Activated CD8-positive, alpha-beta memory T cell treated with anti-CD3 and anti-CD28 coated beads for 48 hours (primary cell): Measurements from ENCODE around the gene PALLD.

ENCODE experiments used
- DNase-seq, 3 experiments: peaks; one replicate each; pipeline ENCODE4 v3.0.0-alpha.2; 2020; ENCODE audit warnings: low read depth in 2 of 3, low spot score in 2 of 3

Gene PALLD

DNA sequence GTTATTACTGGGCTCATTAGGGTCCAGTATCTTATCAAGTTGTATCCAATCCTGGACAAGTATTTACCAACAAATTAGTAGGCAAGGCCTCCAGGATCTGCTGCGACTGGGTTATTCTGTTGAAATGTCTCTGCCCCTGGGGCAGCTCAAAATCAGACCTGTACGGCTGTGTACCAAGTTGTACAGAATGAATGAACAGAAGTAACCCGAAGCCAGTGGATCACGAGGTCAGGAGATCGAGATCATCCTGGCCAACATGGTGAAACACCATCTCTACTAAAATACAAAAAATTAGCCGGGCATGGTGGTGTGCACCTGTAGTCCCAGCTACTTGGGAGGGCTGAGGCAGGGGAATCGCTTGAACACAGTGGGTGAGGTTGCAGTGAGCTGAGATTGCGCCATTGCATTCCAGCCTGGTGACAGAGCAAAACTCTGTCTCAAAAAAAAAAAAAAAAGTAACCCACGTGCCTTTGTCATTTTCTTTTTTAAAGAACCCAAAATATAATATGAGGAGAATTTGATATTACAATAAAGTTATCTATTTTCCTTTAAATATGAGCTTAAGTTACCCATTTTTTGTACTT lies 385.9 kb downstream of the PALLD start:
- no peak for DNase-seq

DNA sequence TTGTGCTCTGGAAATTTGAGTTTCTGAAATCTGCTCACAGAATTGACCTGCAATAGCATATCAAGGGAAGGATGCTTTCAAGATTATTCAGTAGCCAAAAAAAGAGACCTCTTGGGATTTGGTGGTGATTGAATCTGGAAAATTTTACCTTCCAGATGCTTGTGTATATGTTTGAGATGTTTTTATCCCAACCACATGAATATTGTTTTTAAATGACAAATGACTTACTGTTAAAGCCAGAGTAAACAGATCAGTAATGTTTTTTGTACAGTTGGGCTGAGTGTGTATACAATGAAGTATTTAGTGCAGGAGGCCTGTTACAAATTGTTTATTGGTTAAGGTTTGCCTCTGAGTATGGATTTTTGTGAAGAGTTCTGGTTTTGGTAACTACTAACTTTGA lies 386.7 kb downstream of the PALLD start:
- DNase-seq = no peak

DNA sequence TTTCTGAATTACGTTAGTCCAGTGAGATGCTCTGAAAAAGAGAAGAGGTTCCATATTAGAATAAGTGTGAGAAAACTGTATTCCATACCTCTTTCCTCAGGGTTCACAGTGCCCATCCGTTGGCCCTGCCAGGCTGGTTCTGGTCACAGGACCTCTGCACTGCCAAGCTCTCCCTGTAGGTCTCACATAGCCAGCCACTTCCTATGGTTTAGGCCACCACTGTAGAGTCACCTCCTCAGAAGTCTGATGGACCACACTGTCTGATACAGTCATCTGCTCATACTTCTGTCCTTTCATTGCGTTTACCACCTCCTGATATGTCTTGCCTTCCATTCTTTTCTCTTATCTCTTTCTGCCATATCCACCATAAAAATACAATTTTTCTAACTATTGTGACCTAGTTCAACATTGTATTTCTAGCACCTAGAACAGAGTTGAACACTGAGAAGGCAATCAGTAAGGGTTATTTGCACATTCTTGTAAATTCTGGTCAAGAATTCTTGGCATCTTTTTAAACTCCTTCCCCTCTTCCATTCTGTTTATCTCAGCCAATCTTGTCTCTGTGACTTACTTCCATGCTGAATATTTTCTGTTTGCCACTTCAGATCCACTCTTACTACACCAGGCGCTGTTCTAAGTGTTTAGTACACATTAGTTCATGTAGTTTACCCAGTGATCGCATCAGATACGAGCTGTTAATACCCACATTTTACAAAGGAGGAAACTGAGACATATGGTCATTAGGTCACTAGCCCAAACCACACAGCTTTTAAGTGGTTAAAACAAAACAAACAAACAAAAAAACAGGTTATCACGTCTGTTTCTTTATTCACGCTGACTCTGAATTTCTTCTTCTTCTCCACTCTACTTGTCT lies 387.6 kb downstream of the PALLD start:
- no peak for DNase-seq

GRCh38 chr4:168885400-168885799 lies 388.5 kb downstream of the PALLD start:
- DNase-seq = no peak

DNA sequence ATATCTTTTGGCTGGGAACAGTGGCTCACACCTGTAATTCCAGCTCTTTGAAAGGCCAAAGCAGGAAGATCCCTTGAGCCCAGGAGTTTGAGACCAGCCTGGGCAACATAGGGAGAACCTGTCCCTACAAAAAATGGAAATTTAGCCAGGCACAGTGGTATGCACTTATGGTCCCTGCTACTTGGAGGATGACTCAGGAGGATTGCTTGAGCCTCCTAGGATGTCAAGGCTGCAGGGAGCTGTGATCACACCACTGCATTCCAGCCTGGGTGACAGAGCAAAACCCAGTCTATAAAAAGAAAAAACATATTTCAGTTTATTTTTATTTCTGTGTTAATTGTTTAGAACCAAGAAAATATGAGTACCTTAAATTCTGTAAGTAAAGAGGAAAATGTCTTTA lies 389.5 kb downstream of the PALLD start:
- DNase-seq = no peak

DNA sequence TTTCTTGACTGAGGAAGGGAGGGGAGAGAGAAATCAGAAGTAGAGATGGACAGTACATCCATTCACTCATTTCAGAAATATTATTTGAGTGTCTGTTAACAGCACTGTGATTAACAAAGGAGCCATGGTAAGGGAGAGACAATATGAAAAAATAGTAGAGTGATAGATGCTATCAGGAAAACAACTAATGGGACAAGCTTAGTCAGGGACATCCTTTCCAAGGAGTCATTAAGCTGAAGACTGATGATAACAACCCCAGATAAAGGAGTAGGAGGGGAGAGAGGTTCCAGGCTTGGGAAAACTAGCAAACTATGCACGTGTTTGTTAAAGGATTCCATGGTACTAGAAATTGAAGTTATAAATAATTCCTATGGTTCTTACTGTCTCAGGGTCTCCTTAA lies 391.0 kb downstream of the PALLD start:
- no peak for DNase-seq

DNA sequence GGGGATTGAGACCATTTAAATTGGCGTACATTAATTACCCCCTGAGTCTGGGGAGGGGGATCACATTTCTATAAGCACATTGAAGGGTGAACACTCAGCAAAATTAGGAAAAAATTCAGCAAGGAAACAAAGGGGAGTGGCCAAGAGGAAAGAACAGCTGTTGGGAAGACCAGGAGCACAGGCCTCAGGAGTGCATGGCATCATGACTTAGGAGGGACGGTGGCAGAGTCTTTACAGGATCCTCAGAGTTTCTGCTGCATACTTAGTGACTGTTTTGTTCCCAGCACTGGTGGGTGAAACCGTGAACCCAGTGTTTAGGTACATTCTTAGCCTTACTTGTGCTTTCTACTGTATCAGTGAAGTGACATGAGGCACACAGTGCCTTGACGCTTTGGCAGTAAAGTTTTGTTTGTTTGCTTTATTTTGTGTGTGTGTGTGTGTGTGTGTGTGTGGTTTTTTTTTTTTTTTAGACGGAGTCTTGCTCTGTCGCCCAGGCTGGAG lies 391.9 kb downstream of the PALLD start:
- DNase-seq = no peak

GRCh38 chr4:168891086-168891485 lies 394.2 kb downstream of the PALLD start:
- no peak for DNase-seq

GRCh38 chr4:168891688-168892087 lies 394.8 kb downstream of the PALLD start:
- DNase-seq = no peak

- DNase-seq = no peak
Measured at GRCh38 chr4:168892475-168892874, 395.6 kb downstream of the PALLD start.

DNA sequence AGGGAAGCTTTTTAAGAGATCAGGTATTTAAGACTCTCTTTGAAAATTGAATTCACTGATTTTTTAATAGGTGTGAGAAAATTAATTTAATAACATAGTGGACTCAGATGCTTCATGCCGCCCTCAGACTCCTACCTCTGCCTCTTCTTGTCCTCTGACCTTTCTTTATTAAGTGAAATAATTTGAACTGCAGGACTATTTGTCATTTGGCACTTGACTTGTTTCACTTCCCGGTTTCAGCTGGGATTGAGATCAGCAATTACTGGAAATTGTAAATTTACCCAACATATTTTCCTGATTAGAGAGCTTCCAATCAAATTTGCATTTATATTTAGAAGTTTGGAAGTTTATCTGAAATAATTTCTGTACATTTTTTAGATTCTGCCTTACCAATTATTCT lies 396.4 kb downstream of the PALLD start:
- DNase-seq = no peak

DNA sequence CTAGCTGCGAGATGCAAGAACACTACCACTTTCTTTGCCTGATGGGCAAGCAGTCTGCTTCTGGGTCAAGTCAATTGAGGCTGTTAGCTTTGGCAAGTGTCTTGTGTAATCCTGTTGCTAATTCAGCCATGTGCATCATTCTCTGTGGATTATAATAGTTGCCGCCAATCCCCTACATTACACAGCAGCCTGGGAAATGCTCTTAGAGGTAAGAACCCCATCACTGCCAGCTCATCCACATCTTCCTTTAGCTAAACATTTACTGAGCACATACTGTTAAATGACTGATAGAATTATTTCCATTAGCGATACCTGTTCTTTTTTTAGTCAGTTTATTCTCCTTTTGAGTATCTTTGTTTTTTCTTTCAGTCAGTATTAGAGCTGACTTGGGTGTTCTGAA lies 397.0 kb downstream of the PALLD start:
- no peak for DNase-seq

GRCh38 chr4:168900080-168900479 lies 403.2 kb downstream of the PALLD start:
- DNase-seq = no peak

DNA sequence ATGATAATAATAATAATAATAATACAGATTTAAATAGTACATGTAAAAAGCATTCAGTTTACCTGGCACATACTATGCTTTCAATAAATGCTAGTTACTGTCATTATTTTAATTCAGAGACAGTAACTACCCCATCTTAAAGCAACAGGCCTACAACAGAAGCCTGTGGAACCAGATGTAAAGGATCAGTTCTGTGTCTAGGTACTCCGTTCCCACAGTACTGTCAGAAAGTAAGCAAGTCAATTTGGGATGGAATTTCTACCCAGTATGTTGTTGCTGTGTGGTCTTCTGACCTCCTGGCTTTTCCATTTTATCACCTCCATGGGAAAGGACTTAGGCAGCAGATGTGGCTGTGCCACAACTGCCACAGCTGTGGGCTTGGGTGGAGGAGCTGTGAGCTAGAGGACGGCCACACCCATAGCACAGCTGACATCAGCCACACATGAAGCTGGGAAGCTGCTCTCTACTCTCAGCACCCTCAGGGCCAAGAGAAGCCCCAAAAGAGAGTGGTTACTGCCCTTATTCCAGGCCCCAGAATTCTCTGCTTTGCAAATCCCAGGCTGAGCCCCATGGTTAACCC lies 410.4 kb downstream of the PALLD start:
- DNase-seq = no peak

DNA sequence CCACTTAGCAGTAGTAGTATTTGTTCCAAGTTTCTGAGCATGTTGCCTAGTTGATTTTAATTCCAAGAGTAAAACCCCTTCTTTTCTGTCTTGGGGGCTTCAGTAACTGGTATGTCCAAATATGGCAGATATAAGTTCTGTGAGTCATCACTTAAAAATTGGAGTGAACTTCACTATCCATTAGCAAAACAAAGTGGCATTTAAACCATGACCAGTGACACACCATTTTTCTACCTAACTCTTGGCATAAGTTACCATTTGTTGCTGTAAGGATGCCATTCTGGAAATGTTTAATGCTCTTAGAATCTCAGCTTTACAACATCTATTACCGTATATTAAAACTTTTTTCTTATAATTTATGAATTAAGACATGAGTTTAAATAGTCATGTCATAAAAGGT lies 411.2 kb downstream of the PALLD start:
- DNase-seq = no peak

- no peak for DNase-seq
Measured at GRCh38 chr4:168908851-168909273, 412.0 kb downstream of the PALLD start.

- DNase-seq = no peak
Measured at GRCh38 chr4:168914095-168914494, 417.2 kb downstream of the PALLD start.

DNA sequence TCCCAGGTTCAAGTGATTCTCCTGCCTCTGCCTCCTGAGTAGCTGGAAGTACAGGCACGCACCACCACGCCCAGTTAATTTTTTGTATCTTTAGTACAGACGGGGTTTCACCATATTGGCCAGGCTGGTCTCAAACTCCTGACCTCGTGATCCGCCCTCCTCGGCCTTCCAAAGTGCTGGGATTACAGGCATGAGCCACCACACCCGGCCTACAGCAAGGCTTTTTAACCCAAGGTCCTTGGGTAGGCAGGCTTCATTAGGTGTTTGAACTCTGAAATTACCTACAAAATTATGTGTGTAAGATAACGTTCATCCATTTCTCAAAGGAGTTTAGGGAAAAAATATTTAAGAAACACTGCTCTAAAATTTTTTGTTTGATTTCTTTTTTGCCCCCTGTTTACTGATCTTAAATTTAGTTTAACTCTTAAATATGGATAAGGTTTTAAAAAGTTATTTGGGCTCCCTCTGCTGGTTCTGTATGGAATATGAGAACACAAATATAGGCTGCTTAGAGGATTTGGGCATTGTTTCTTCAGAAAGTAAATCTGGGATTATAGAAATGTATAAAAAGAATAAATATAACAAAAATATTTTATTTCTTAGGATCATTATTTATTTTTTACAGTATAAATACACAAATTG lies 420.4 kb downstream of the PALLD start:
- DNase-seq = no peak

DNA sequence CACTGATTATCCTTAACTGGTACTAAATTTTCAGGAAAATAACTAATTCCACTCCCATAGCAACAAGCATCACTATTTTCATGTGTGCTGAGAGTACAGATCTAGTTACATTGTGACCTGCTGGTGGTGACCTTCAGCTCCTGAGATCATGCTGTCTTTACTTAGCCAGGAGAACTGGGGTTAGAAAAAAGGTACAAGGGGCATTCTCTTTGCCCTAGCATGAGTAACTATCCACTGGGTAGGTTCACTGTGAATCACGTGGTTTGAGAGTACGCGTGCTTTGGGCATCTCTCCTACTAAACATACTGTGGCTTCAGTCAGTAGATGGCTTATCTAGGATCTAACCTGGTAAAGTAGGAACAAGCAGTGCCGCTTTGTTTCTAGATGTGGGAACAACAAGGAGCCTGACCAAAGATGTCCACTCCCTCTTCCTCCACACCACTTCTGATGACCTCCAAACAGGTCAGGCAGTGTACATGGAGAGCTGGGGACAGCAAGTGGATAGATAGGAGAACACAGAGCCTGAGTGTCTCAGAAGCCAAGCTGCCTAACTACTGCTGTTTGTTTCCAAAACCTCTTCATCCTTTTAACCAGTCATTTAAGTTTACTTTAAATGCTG lies 423.0 kb downstream of the PALLD start:
- DNase-seq = no peak

DNA sequence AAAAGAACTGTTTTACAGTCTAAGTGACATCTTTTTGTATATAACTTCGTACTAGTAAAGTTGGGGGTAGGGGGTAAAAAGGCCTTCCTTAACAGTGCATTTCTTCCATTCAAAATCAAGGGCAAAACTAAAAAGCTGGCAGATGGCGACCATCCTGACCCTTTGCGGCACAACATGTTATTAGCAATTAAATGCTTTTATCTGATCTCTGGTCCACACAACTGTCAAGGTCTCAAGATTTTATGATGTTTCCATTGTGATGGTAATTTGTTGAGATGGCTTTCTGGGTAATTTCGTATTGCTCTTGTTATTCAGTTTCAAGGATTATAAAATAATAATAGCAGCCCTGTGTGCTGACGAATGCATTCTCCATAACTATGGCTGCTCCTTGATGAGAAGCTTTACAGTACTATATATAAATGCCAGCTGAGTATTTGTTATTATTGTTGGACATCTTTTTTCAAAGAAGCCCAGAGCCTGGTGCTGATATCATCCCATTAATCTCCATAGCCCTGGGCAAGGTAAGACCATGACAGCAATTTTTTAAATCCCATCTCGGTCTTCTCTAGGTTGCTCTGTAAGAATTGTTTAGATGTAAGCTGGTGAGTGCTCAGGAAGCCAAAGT lies 423.7 kb downstream of the PALLD start:
- no peak for DNase-seq
